OCI-LY1 (cell line): ENCODE results near the gene RSL1D1.

Experiments
- H2AFZ ChIP-seq: fragments of 200-600 bp; sonication (generic), shearing (Covaris generic); 2 replicates; pipeline ENCODE4 v1.6.0; 2014; ENCODE audit warnings: antibody characterized with exemption, mild to moderate bottlenecking, low read length
- H3F3A ChIP-seq: fragments of 200-600 bp; sonication (generic), shearing (Covaris generic); 2 replicates; pipeline ENCODE4 v1.6.0; 2014; ENCODE audit warnings: mild to moderate bottlenecking, antibody characterized with exemption, low read length, moderate library complexity; ENCODE audit not compliant: insufficient read depth
- H3K27ac ChIP-seq: fragments of 200-600 bp; sonication (generic); 2 replicates; pipeline ENCODE4 v1.5.1; 2014; ENCODE audit warnings: low read length, mixed run types, mild to moderate bottlenecking, low read depth; ENCODE audit not compliant: poor library complexity, severe bottlenecking
- H3K27me3 ChIP-seq: fragments of 200-600 bp; sonication (generic); 2 replicates; pipeline ENCODE4 v1.6.0; 2014; ENCODE audit warnings: antibody characterized with exemption, mild to moderate bottlenecking, low read length, moderate library complexity; ENCODE audit not compliant: insufficient read depth
- H3K36me3 ChIP-seq: fragments of 200-600 bp; sonication (generic); 2 replicates; pipeline ENCODE4 v1.6.1; 2014; ENCODE audit warnings: mild to moderate bottlenecking, antibody characterized with exemption, low read length, moderate library complexity, mixed read lengths; ENCODE audit not compliant: insufficient read depth
- H3K4me1 ChIP-seq: fragments of 200-600 bp; sonication (generic); 2 replicates; pipeline ENCODE4 v1.5.1; 2014; ENCODE audit warnings: mild to moderate bottlenecking, low read length, moderate library complexity; ENCODE audit not compliant: insufficient read depth, severe bottlenecking
- H3K4me2 ChIP-seq: fragments of 200-600 bp; sonication (generic), shearing (Covaris generic); 2 replicates; pipeline ENCODE4 v1.6.1; 2014; ENCODE audit warnings: low read length
- H3K4me3 ChIP-seq: fragments of 200-600 bp; sonication (generic); 2 replicates; pipeline ENCODE4 v1.5.1; 2014; ENCODE audit warnings: low read length, low read depth, mild to moderate bottlenecking, mixed read lengths; ENCODE audit not compliant: poor library complexity, severe bottlenecking
- H3K79me2 ChIP-seq: fragments of 200-600 bp; shearing (Covaris generic); 2 replicates; pipeline ENCODE4 v1.6.1; 2016; ENCODE audit warnings: mixed run types, low read length, mixed read lengths; ENCODE audit not compliant: insufficient read depth
- H3K9ac ChIP-seq: fragments of 200-600 bp; sonication (generic), shearing (Covaris generic); 2 replicates; pipeline ENCODE4 v1.6.1; 2014; ENCODE audit warnings: mild to moderate bottlenecking, low read length, mixed read lengths
- H3K9me2 ChIP-seq: fragments of 200-600 bp; sonication (generic), shearing (Covaris generic); 2 replicates; pipeline ENCODE4 v1.6.1; 2014; ENCODE audit warnings: low read depth, mild to moderate bottlenecking, low read length, mixed read lengths
- H3K9me3 ChIP-seq: fragments of 200-600 bp; shearing (Covaris generic); 2 replicates; pipeline ENCODE4 v1.6.1; 2014; ENCODE audit warnings: low read length, mixed read lengths
- H4K20me1 ChIP-seq: fragments of 200-600 bp; sonication (generic), shearing (Covaris generic); 2 replicates; pipeline ENCODE4 v1.6.0; 2016; ENCODE audit warnings: mild to moderate bottlenecking, low read length; ENCODE audit not compliant: insufficient read depth
- CTCF ChIP-seq: fragments of 200-600 bp; sonication (generic), shearing (Covaris generic); IDR thresholded peaks from 2 replicates; pipeline ENCODE4 v1.5.1; 2017; ENCODE audit warnings: mild to moderate bottlenecking, antibody characterized with exemption, low read length, moderate library complexity, mixed read lengths
- EZH2 ChIP-seq: fragments of 200-600 bp; sonication (generic), shearing (Covaris generic); IDR thresholded peaks from 2 replicates; pipeline ENCODE4 v1.8.0; 2017; ENCODE audit warnings: borderline replicate concordance, mixed run types, mild to moderate bottlenecking, antibody characterized with exemption, low read length, moderate library complexity, mixed read lengths

Gene RSL1D1

GRCh38 chr16:11799509-11800381, 51.6 kb downstream of the RSL1D1 start:
- Histone ChIP-seq H3K4me2 (peak overlapping the region; percentile 54), H3K9me3 (no peaks in the 10 kb centered on the region), H3K9me2 (no peaks in the 10 kb centered on the region), H3K27me3 (peaks cover 4% of the 10 kb centered on the region; the same call in 1 of the 2 replicates), H3K27ac (peak overlapping the region; percentile 13), H4K20me1 (no peaks in the 10 kb centered on the region), H3K4me3 (peak overlapping the region; percentile 30), H3K9ac (peak overlapping the region; percentile 20; the same call in 1 of the 2 replicates), H2AFZ (no peak overlapping the region), H3K79me2 (peaks cover 20% of the 10 kb centered on the region), H3F3A (peaks cover 5% of the 10 kb centered on the region; the same call in 1 of the 2 replicates), H3K36me3 (peaks cover 8% of the 10 kb centered on the region; the same call in 1 of the 2 replicates), H3K4me1 (peaks cover 46% of the 10 kb centered on the region)
- no peak for TF ChIP-seq EZH2

GRCh38 chr16:11799017-11799381, 52.3 kb downstream of the RSL1D1 start:
- Histone ChIP-seq H3K4me2 (peak overlapping the region; percentile 71; the same call in 1 of the 2 replicates), H3K36me3 (peaks cover 9% of the 10 kb centered on the region; the same call in 1 of the 2 replicates), H3K9me3 (no peaks in the 10 kb centered on the region), H4K20me1 (no peaks in the 10 kb centered on the region), H3F3A (peaks cover 5% of the 10 kb centered on the region; the same call in 1 of the 2 replicates), H3K27me3 (peaks cover 4% of the 10 kb centered on the region; the same call in 1 of the 2 replicates), H3K79me2 (peaks cover 26% of the 10 kb centered on the region), H3K4me3 (peak overlapping the region; percentile 64), H3K9me2 (no peaks in the 10 kb centered on the region), H3K27ac (no peak overlapping the region), H3K9ac (no peak overlapping the region), H3K4me1 (peaks cover 53% of the 10 kb centered on the region), H2AFZ (no peak overlapping the region)
- TF ChIP-seq EZH2: no peak
- no peak for TF ChIP-seq CTCF

GRCh38 chr16:11797957-11798299, 53.4 kb downstream of the RSL1D1 start:
- Histone ChIP-seq H3K4me2 (peak overlapping the region; percentile 71), H2AFZ (no peak overlapping the region), H3K79me2 (peaks cover 37% of the 10 kb centered on the region), H3F3A (peaks cover 5% of the 10 kb centered on the region; the same call in 1 of the 2 replicates), H3K27ac (peak overlapping the region; percentile 67), H3K9me2 (no peaks in the 10 kb centered on the region), H3K27me3 (peaks cover 4% of the 10 kb centered on the region; the same call in 1 of the 2 replicates), H3K4me1 (peaks cover 64% of the 10 kb centered on the region), H3K9me3 (no peaks in the 10 kb centered on the region), H4K20me1 (no peaks in the 10 kb centered on the region), H3K9ac (peak overlapping the region; percentile 86), H3K36me3 (peaks cover 9% of the 10 kb centered on the region; the same call in 1 of the 2 replicates), H3K4me3 (peak overlapping the region; percentile 64)
- TF ChIP-seq EZH2 (no peak), CTCF (no peak)
